ENCODE results near the gene LENG8.
"Not testable (repeated sequence)": the region's sequence is repeated elsewhere in the genome, so short reads cannot be mapped to it uniquely, and the experiment has no call there.

The LENG8 gene

GRCh38 chr19:54489341-54489740, 40.3 kb downstream of the LENG8 start:
- no peak for DNase-seq

DNA sequence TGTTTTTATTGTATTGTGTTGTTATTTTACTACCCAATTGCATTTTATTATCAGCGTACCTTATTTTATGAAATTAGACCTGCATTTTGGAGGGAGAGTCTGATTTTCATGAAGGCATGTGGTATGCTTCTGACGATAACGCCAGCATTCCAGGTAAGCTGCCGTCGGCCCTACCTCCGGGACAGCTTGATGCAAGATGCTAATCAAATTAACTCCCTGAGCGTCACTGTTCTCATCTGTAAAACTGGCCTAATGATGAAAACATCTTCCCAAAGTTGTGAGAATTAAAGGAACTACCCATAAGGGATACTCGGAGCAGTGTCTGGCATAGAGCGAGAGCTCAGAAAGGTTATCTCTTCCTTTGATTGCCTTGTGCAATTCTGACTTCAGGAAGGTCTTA, 40.8 kb downstream of the LENG8 start:
- no peak for DNase-seq

GRCh38 chr19:54492568-54492967, 43.6 kb downstream of the LENG8 start:
- DNase-seq: no peak

- not testable (repeated sequence) for DNase-seq
Observed at GRCh38 chr19:54493056-54493455, 44.1 kb downstream of the LENG8 start.

DNA sequence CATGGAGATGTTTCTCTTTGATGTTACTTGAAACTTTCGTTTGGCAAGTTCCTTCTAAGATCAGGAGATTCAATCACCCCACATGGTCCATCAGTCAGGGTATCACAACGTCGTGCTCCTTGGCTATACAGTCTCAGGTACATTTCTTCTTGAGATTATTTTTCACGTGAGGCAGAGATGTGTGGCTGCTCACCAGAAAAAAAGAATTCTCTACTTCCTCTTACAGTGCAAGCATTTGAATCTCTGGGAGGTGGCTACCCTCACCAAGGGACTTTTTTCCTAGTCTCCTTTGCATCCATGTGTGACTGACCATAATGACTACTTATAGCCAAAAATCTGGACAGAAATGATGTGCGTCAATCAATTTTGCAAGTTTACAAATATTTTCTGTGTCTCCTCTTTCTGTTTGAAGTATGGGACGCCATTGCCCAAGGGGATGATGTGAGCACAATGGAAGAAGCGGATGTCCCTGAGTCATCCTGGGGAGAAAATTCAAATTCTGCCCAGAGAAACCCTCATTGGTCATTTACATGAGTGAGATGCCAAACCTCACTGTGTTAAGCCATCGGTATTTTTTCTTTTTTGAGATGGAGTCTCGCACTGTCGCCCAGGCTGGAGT, 45.1 kb downstream of the LENG8 start:
- DNase-seq: no peak

- not testable (repeated sequence) for DNase-seq
Observed at GRCh38 chr19:54495284-54495683, 46.3 kb downstream of the LENG8 start.

DNA sequence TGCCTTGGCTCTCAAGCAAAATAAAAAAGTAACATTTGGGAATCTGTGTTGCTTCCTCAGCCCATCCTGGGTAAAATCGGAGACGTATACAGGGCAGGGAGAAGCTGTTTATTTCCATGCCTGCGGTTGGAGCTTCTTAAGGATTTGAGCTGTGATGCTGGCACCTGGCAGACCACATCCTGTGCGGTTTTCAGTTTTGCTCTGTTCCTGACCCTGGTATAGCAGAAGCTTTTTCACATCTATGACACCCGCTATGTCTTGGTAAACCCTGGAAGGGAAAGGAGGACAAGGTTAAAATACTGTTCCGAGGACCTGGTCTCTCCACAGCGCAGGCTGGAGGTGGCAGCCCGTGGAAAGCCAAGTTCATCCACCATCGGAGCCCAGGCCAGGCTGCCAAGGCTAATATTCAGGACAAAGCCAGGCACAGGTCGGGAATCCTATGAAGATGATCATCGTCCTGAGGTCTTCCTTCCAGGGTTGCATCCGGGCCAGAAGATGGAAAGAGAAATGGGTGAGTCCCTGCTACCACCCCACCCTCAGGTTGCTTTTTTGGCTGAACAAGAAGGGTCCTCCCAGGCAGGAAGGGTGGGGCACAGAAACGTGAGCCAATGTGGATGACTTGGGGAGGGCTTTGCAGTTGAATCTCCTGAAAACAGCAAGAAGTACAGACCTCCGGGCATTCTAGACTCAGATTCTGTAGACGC, 48.9 kb downstream of the LENG8 start:
- not testable (repeated sequence) for DNase-seq

DNA sequence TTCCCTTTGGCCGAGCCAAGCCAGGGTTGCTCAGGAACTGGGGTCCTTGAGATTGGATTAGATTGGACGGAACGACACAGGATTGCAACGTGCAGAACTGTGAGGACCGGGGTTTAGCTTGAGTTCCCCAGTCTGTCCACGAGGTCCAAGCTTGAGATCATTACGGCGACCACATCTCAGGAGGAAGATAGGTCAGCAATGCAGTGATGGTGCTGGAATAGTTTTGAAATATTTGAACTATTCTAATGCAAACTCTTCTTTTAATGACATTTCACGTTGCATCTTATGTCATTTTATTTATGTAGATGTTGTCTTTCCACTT, 49.4 kb downstream of the LENG8 start:
- not testable (repeated sequence) for DNase-seq

- no peak for DNase-seq
Observed at GRCh38 chr19:54502518-54503048, 53.6 kb downstream of the LENG8 start, which contains the start of gene LAIR2. Gene LAIR2 (plus strand): TSS chr19:54502831. CDS start chr19:54502919, 88 bp downstream.

- not testable (repeated sequence) for DNase-seq
Observed at GRCh38 chr19:54505542-54505941, 56.5 kb downstream of the LENG8 start.

GRCh38 chr19:54506079-54506478, 57.1 kb downstream of the LENG8 start:
- DNase-seq: no peak

DNA sequence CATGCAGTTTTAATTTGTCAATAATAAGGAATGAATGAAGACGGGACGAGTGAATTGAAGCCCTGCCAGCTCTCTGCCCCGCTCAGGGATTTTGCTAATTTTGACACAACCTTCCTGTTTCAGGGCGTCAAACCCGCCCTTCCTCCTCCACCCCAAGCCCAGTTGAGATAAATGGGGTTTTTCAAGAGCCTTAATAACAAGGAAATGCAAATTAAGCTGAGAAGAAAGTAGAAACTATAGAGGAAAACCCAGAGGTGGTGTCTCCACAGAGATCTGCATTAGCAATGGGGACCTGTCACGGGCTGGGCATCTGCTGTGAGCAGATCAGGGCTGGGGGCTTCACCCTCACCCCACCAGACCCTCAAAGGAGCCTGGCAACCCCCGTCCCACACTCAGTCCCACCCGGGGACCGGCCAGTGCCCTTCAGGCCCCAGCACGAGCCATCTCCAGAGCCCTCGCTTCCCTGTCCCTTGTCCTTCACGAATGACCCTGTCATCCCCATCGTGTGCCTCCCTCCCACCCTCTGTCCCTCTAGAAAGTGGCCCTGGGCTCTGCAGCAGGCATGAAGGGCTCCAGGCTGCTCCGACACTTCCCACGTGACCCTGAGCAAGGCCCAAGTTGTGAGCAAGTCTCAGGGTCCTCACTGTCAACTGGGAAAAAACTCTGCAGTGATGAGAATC, 58.2 kb downstream of the LENG8 start:
- DNase-seq: not testable (repeated sequence)

DNA sequence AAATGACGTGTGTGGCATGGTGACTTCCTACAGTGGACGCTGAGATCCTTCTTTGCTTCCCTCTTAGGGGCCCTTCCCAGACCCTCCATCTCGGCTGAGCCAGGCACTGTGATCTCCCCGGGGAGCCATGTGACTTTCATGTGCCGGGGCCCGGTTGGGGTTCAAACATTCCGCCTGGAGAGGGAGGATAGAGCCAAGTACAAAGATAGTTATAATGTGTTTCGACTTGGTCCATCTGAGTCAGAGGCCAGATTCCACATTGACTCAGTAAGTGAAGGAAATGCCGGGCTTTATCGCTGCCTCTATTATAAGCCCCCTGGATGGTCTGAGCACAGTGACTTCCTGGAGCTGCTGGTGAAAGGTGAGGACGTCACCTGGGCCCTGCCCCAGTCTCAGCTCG, 58.8 kb downstream of the LENG8 start:
- no peak for DNase-seq

DNA sequence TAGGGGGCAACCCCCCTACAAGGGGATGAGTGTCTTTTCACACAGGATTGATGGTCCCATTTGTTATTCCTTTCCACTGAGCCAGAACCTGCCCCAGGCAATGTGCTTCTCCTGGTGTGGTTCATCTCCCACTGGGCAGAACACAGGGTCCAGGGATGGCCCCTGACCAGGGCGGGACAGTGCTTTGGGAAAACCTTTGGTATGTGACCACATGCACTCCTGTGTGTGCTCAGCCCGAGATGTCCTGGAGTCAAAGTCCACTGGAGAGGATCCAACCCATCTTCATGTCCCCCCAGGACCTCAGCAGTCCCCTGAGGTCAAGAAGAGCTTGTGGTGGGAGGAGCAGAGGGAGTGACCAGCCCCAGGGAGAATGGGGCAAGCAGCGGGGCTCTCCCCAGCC, 59.5 kb downstream of the LENG8 start:
- not testable (repeated sequence) for DNase-seq

GRCh38 chr19:54509200-54509940, 60.4 kb downstream of the LENG8 start:
- DNase-seq: not testable (repeated sequence)

All from HCEC 1CT (cell line).